Spleen (tissue), 7 donors: ENCODE results near the gene PRKCQ.

Experiments
- POLR2A ChIP-seq, 3 donors: fragments of 450-650 bp; IDR thresholded peaks; one replicate each; pipeline ENCODE4 v1.5.1; 2017; ENCODE audit warnings: antibody characterized with exemption in 3 of 3, mild to moderate bottlenecking in 1 of 3
- TF ChIP-seq, protein P1 (sequence below), 11 experiments: fragments of 200-600 bp in 7 of 11; fragments of 450-650 bp in 4 of 11; sonication (generic) in 4 of 11; IDR thresholded peaks in 8 of 11; conservative IDR thresholded peaks in 3 of 11; 1 replicate in 7 of 11; 2 replicates in 4 of 11; pipeline versions ENCODE4 v1.4.0 to v1.8.0; 2016 to 2021; ENCODE audit warnings: antibody characterized with exemption in 11 of 11, inconsistent platforms in 4 of 11, mild to moderate bottlenecking in 1 of 11
- donor health status: DM: no; HTN: no; CAD: no; lungs with moderate emphysema.
- donor health status: DM: no; HTN: no; CAD: no.
- donor health status: DM: no; HTN: no; CAD: no.

DNA sequence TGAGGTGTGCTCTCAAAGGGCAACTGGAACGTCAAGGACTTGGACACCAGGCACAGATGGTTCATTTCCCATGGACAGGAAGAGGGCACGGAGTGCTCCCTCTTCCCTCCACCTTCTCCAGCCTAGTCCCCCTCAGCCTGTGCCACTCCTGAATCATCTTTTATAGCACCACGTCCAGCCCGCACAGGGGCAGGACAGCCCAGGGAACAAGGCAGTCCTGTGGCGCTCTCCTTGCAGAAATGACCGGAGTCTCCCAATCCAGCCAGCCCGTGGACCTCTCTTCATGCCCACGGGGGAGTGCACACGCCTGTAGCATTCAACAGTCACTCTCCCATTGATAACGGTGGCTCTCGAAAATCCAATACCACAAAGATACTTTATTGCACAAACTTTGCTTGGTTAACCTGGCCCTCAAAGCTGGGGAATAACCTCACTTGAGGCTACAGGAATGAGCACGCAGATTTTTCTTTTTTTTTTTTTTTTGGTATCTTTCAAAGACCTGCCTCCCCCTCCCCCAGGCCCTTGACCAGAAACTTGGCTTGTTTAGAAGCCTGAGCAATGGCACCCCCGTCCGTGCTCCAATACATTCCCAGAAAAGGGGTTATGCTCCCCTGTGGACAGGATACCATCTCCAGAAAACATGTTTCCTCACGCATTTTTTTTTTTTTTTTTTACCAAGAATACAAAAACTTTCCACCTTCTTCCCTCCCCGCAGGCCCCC is 733 bp downstream of the PRKCQ start:
- TF ChIP-seq, protein P1, sequence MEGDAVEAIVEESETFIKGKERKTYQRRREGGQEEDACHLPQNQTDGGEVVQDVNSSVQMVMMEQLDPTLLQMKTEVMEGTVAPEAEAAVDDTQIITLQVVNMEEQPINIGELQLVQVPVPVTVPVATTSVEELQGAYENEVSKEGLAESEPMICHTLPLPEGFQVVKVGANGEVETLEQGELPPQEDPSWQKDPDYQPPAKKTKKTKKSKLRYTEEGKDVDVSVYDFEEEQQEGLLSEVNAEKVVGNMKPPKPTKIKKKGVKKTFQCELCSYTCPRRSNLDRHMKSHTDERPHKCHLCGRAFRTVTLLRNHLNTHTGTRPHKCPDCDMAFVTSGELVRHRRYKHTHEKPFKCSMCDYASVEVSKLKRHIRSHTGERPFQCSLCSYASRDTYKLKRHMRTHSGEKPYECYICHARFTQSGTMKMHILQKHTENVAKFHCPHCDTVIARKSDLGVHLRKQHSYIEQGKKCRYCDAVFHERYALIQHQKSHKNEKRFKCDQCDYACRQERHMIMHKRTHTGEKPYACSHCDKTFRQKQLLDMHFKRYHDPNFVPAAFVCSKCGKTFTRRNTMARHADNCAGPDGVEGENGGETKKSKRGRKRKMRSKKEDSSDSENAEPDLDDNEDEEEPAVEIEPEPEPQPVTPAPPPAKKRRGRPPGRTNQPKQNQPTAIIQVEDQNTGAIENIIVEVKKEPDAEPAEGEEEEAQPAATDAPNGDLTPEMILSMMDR (IDR thresholded peaks at IDR 0.05 in 8 of 11, conservative IDR thresholded peaks at IDR 0.05 in 3 of 11): no peak
- TF ChIP-seq POLR2A (IDR thresholded peaks at IDR 0.05): no peak
